Fibroblast of villous mesenchyme (primary cell): ENCODE data around the gene GRAMD1B. TPM values are rescaled to one million over a fixed set of nuclear protein-coding genes. Genes with fewer than 3 reads are reported as not detected.

ENCODE experiments used
- DNase-seq: peaks from one replicate; pipeline ENCODE4 v3.0.0-alpha.2; 2010; ENCODE audit warnings: low read depth
- H3K4me3 ChIP-seq: 2 replicates; pipeline ENCODE4 v1.5.1; 2011; ENCODE audit warnings: low read depth, mild to moderate bottlenecking, low read length
- total RNA-seq: library from RNA; depleted of rRNA; stranded (reverse); fragments of >200 nt; gene quantifications from 2 replicates; pipeline ENCODE4 v1.2.3, GENCODE V29; 2012
- TF ChIP-seq, protein P1 (sequence below): IDR thresholded peaks from 2 replicates; pipeline ENCODE4 v1.5.1; 2012; ENCODE audit warnings: low read depth, mild to moderate bottlenecking, low read length; ENCODE audit not compliant: insufficient read depth

Gene GRAMD1B
- total RNA-seq, 1 donor: 6.0 TPM

DNA sequence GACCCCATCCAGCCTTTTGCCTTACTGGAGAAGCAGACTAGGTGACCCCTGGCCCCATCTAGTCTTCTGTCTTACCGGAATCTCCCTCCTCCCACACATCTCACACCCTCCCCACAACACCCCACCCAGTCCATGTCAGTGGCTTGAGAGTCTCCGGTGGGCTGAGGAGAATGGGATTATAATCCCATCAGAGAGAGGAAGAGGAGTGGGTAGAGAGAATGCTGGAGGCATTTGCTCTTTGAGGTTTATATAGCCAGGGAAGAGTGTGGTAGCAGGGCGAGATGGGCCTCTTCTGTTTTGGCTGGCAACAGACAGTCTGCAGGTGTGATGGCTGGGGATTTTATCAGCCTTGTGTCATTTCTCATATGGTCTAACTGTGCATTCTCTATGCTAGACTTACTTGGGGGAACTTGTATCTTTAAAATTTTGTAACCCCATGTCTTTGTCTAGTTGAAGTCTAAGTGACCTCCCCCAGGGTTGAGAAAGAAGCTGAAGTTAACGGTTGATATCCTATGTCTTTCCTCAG lies 50.3 kb downstream of the GRAMD1B start:
- TF ChIP-seq, protein P1, sequence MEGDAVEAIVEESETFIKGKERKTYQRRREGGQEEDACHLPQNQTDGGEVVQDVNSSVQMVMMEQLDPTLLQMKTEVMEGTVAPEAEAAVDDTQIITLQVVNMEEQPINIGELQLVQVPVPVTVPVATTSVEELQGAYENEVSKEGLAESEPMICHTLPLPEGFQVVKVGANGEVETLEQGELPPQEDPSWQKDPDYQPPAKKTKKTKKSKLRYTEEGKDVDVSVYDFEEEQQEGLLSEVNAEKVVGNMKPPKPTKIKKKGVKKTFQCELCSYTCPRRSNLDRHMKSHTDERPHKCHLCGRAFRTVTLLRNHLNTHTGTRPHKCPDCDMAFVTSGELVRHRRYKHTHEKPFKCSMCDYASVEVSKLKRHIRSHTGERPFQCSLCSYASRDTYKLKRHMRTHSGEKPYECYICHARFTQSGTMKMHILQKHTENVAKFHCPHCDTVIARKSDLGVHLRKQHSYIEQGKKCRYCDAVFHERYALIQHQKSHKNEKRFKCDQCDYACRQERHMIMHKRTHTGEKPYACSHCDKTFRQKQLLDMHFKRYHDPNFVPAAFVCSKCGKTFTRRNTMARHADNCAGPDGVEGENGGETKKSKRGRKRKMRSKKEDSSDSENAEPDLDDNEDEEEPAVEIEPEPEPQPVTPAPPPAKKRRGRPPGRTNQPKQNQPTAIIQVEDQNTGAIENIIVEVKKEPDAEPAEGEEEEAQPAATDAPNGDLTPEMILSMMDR: no peak
- DNase-seq: no peak
- H3K4me3 ChIP-seq: no peak overlapping the region

DNA sequence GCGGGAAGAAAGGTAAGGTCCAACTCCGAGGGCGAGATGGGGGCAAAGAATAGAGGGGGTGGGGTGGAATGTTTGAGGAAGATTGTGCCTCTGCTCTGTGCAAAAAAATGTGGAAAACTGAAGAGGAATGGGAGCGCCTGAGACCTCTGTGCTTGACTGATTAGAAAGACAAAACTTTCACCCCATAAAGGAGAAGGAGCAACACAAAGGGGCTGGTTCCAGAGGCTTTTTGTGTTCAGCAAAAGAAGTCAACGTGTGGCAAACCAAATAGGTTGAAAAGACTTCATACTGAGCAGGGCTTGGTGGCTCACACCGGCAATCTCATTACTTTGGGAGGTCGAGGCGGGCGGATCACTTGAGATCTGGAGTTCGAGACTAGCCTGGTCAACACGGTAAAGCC lies 50.8 kb downstream of the GRAMD1B start:
- TF ChIP-seq, protein P1: no peak
- no peak for DNase-seq
- no peak overlapping the region for H3K4me3 ChIP-seq

DNA sequence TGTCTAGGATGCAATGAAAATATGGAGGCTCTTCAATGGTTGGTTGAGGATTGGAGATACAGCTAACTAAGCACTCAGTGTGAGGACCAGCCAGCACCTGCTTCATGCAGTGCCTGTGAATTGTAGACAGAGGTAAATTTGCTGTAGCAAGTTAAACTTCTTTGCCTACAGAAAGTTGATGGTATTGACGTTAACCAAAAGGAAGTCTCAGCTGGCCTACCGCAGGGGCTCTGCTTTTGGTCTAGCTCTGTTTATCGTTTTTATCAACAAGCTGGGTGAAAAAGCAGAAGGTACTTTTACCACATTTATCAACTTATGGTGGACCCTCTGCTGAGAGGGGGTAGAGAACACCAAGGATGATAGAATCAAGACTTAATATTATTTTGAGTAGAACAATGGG lies 51.6 kb downstream of the GRAMD1B start:
- DNase-seq: no peak
- TF ChIP-seq, protein P1: no peak
- H3K4me3 ChIP-seq: no peak overlapping the region

DNA sequence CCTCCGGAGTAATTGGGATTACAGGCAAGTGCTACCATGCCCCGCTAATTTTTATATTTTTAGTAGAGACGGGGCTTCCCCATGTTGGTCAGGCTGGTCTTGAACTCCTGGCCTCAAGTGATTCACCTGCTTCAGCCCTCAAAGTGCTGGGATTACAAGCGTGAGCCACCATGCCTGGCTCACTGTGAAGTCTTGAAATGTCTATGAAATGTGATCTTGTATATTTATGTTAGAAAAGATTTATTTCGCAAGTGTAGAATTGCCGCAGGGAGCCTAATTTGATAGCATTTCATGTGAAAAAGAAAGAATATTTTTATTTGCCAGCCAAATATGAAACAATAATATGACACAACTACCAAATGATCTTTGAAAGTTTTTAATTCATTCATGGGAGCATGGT lies 52.1 kb downstream of the GRAMD1B start:
- TF ChIP-seq, protein P1: no peak
- H3K4me3 ChIP-seq: no peak overlapping the region
- DNase-seq: no peak

DNA sequence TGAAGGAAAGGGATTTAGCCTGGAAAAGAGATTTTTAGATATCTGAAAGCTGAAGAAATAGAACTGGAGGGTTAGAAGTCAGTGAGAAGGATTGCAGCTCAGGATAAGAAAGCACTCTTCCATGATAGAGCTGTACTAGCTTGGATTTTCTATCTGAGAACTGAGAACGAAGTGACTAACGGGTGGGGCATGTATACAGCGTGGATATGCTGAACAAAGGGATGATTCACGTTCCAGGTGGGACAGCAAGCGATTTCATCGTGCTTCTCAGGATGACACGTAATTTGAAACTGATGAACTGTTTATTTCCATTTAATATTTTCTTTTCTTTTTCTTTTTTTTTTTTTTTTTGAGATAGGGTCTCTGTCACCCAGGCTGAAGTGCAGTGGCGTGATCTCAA lies 53.0 kb downstream of the GRAMD1B start:
- no peak for DNase-seq
- TF ChIP-seq, protein P1: no peak
- no peak overlapping the region for H3K4me3 ChIP-seq

DNA sequence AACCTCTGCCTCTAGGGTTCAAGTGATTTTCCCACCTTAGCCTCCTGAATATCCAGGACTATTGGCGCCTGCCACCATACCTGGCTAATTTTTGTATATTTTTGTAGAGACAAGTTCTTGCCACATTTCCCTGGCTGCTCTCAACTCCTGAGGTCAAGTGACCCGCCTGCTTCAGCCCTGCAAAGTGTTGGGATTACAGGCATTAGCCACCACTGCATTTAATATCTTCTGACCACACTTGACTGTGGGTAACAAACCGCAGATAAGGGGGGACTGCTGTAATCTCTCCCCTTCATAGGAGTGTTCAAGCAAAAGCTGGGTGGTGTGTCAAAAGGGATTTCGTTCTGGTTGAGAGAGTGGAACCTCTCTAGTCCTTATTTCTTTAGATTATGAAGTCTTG lies 53.4 kb downstream of the GRAMD1B start:
- no peak overlapping the region for H3K4me3 ChIP-seq
- TF ChIP-seq, protein P1: no peak
- DNase-seq: peak; percentile 32

DNA sequence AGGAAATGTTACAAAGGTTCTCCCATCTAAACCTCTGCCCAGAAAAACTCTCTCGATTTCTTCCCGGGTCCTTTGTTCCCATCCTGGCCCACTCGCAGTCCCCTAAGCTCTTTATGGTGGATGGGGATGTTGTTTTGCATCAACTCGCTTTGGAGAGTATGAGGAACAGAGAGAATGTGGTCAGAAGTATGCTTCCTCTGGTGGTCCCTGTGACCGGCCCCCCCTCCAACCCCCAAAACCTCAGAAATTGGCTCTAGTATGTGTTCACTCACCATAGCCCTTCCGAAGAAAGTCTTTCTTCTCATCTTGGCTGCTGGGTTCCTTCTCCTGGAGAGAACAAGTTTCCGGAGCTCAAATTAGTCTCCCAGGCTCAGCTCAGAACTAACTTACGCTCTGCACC lies 54.4 kb downstream of the GRAMD1B start:
- no peak overlapping the region for H3K4me3 ChIP-seq
- DNase-seq: no peak
- TF ChIP-seq, protein P1: no peak
